CD4-positive, CD25-positive, alpha-beta regulatory T cell (primary cell): Measurements from ENCODE around the gene FCHSD2. TPM values are rescaled to one million over a fixed set of nuclear protein-coding genes. Genes with fewer than 3 reads are reported as not detected.

ENCODE experiments used
- ATAC-seq, 2 donors: fragments of 150-1000 bp; cut with Tn5 transposase; one replicate each; pipeline ENCODE4 v1.10.0; 2021; ENCODE audit warnings: low read depth in 2 of 2, moderate number of reproducible peaks in 2 of 2, moderate library complexity in 1 of 2
- DNase-seq, 3 donors: peaks; one replicate each; pipeline versions ENCODE4 v3.0.0 to v3.0.0-alpha.2; 2012 to 2022; ENCODE audit warnings: mixed read lengths in 1 of 3
- H3K27ac ChIP-seq: one replicate; pipeline ENCODE4 v1.7.0; 2013; ENCODE audit warnings: mild to moderate bottlenecking, low read length; ENCODE audit not compliant: insufficient read depth, poor library complexity, severe bottlenecking
- H3K27me3 ChIP-seq: one replicate; pipeline ENCODE4 v1.7.0; 2013; ENCODE audit warnings: low read length; ENCODE audit not compliant: control insufficient read depth, insufficient read depth
- H3K36me3 ChIP-seq: one replicate; pipeline ENCODE4 v1.7.0; 2013; ENCODE audit warnings: mild to moderate bottlenecking, low read length, moderate library complexity; ENCODE audit not compliant: control insufficient read depth, insufficient read depth
- H3K4me1 ChIP-seq: 2 replicates; pipeline ENCODE4 v1.7.0; 2013; ENCODE audit warnings: mild to moderate bottlenecking, low read length; ENCODE audit not compliant: insufficient read depth, control insufficient read depth, poor library complexity, severe bottlenecking
- H3K4me3 ChIP-seq: one replicate; pipeline ENCODE4 v1.7.0; 2013; ENCODE audit warnings: low read depth, mild to moderate bottlenecking, low read length, moderate library complexity
- H3K9me3 ChIP-seq, 2 experiments: 1 replicate in 1 of 2; 2 replicates in 1 of 2; pipeline ENCODE4 v1.7.0; 2013; ENCODE audit warnings: low read length in 2 of 2, mild to moderate bottlenecking in 1 of 2, moderate library complexity in 1 of 2; ENCODE audit not compliant: control insufficient read depth in 2 of 2
- H3K27ac Mint-ChIP-seq, 3 donors: one replicate each; pipeline ENCODE4 v1.8.0; 2020 to 2022; ENCODE audit warnings: mild to moderate bottlenecking in 3 of 3, mixed read lengths in 3 of 3, moderate library complexity in 2 of 3
- H3K27me3 Mint-ChIP-seq: one replicate; pipeline ENCODE4 v1.8.0; 2022; ENCODE audit warnings: mild to moderate bottlenecking, mixed read lengths
- H3K36me3 Mint-ChIP-seq: one replicate; pipeline ENCODE4 v1.8.0; 2020; ENCODE audit warnings: mixed read lengths
- H3K4me1 Mint-ChIP-seq, 4 donors: one replicate each; pipeline ENCODE4 v1.8.0; 2020 to 2022; ENCODE audit warnings: mixed read lengths in 4 of 4, mild to moderate bottlenecking in 1 of 4
- H3K4me3 Mint-ChIP-seq, 4 donors: one replicate each; pipeline ENCODE4 v1.8.0; 2020 to 2022; ENCODE audit warnings: mild to moderate bottlenecking in 4 of 4, mixed read lengths in 4 of 4, moderate library complexity in 3 of 4
- H3K9me3 Mint-ChIP-seq, 7 donors: one replicate each; pipeline ENCODE4 v1.8.0; 2020 to 2022; ENCODE audit warnings: mixed read lengths in 7 of 7, mild to moderate bottlenecking in 3 of 7, moderate library complexity in 2 of 7
- polyA plus RNA-seq, 4 donors: library from polyadenylated mRNA; unstranded; fragments of 300-500 nt; fragmentation: Illumina TruSeq; gene quantifications; one replicate each; pipeline ENCODE4 v1.2.3, GENCODE V29; 2021
- total RNA-seq: library from RNA; stranded (reverse); gene quantifications from one replicate; pipeline ENCODE4 v1.2.3, GENCODE V29; 2022

The FCHSD2 gene
- total and polyA plus RNA-seq, 5 donors from 2014 or later: 13.5 to 56.6 (median 19.6) TPM

DNA sequence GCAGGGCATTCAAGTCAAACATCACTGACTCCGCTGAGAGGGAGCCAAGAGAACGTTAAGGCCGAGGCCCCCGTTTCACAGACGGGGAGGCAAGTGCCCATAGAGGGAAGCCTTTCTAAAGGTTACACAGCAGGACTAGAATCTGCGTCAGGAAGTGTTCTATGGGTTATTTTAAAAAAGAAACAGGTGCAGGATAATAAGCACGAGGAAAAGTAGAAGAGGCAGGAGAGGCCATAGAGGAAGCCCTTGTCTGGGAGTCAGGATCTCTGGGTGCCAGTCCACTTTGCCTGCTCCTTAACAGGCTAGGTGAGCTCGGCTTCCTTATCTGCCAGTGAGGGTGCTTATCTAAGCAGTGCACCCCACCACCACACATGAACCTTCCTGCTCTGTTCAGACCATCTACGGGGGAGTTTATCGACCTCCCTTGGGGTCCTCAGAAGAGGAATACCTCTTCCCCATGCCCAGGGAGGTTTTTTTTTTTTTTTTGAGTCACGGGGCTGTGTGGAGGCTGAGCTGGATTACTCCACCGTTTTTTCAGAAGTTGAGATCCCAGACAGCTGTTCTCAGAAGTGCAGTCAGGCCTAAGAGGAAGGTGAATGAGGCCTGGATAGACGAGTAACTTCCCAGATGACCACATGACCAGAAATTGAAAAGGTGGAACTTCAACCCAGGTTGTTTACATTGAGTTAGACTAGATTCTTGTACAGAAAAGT lies 1.2 kb upstream of the FCHSD2 start:
- Histone ChIP-seq H3K27me3 (no peaks in the 10 kb centered on the region), H3K27ac (peak overlapping the region; percentile 96), H3K4me1 (peaks cover 38% of the 10 kb centered on the region), H3K9me3 (no peaks in the 10 kb centered on the region), H3K36me3 (no peaks in the 10 kb centered on the region), H3K4me3 (peak overlapping the region; percentile 80)
- peak overlapping the region; percentile 89 to 98 (median 95) for H3K4me3 Mint-ChIP-seq
- peaks cover 8% of the 10 kb centered on the region for H3K27me3 Mint-ChIP-seq
- no peak for DNase-seq
- H3K9me3 Mint-ChIP-seq: peaks cover 0 to 4% (median 0%) of the 10 kb centered on the region in 7 donors
- no peak for ATAC-seq
- no peaks in the 10 kb centered on the region for H3K36me3 Mint-ChIP-seq
- peaks cover 17 to 50% (median 36%) of the 10 kb centered on the region in 4 donors for H3K4me1 Mint-ChIP-seq
- H3K27ac Mint-ChIP-seq: peak overlapping the region; percentile 91 to 99 (median 98)

DNA sequence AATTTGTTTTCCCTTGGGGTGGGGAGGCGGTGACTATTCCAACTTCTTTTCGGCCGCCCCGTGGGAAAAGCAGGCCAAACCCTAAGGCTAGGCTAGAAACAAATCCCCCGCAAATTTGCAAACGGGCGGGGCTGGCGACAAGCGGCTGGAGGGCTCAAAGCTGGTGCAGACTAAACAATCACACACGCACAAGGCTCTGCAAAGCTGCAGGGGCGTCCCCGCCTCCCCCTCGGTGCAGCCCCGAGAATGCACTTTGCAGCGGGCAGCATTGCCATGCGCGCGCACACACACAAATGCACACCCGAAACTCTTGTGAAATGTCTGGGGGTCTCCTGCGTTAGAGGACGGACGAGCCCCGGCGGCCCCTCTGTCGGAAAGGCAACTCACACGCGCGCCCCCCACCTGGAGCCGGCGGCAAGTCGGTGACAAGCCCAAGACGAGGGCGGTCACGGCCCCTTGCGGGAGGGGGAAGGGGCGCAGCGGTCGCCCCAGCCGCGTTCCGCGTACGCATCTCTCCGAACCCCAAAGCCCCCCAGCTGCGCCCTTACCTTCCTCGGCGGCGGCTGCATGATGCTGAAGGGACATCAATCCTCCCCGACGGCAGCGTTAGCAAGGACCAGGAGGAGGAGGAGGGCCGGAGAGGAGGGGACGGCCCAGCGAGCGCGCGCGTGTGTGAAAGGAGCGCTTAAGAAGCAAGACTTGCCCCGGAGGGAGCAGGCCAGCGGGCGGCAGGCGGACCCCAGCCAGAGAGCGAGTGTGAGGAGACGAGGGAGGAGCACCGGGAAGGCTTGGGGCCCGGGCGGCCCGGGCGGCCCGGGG lies 600 bp downstream of the FCHSD2 start:
- H3K4me1 Mint-ChIP-seq: peaks cover 28 to 58% (median 47%) of the 10 kb centered on the region in 4 donors
- peak overlapping the region; percentile 89 to 96 (median 94) for H3K27ac Mint-ChIP-seq
- peaks cover 50% of the 10 kb centered on the region for H3K4me1 ChIP-seq
- H3K36me3 ChIP-seq: peaks cover 4% of the 10 kb centered on the region
- no peaks in the 10 kb centered on the region for H3K36me3 Mint-ChIP-seq
- H3K27ac ChIP-seq: peak overlapping the region; percentile 96
- H3K4me3 ChIP-seq: peak overlapping the region; percentile 92
- H3K9me3 Mint-ChIP-seq: peaks cover 0 to 4% (median 0%) of the 10 kb centered on the region in 7 donors
- H3K9me3 ChIP-seq: no peaks in the 10 kb centered on the region
- DNase-seq (peak; percentile 46 to 70 (median 66)), ATAC-seq (peak in 1 of 2 donors; percentile 23)
- peaks cover 8% of the 10 kb centered on the region for H3K27me3 Mint-ChIP-seq
- H3K4me3 Mint-ChIP-seq: peak overlapping the region; percentile 93 to 98 (median 96)
- no peaks in the 10 kb centered on the region for H3K27me3 ChIP-seq

DNA sequence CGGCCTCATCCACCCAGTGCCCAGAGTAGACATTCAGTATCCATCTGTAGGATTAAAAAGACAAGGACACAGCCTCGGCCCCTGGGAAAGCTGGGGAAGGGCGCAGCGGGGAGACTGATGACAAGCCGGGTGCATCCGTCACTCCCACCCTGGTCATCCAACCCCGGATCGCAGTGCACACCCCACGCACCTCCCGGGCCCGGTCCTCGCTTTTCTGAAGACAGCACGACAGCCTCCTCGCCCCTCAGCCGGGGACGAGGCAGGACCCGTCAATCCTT lies 1.1 kb downstream of the FCHSD2 start:
- Histone ChIP-seq H3K27me3 (no peaks in the 10 kb centered on the region), H3K9me3 (no peaks in the 10 kb centered on the region), H3K36me3 (peaks cover 4% of the 10 kb centered on the region), H3K4me3 (peak overlapping the region; percentile 92), H3K27ac (peak overlapping the region; percentile 96), H3K4me1 (peaks cover 50% of the 10 kb centered on the region)
- Mint-ChIP-seq H3K4me1 (peaks cover 28 to 60% (median 47%) of the 10 kb centered on the region in 4 donors), H3K36me3 (no peaks in the 10 kb centered on the region), H3K4me3 (peak overlapping the region; percentile 93 to 98 (median 96)), H3K27ac (peak overlapping the region; percentile 89 to 96 (median 94)), H3K9me3 (peaks cover 0 to 4% (median 0%) of the 10 kb centered on the region in 7 donors), H3K27me3 (peaks cover 8% of the 10 kb centered on the region)
- DNase-seq (peak in 1 of 3 donors; percentile 39), ATAC-seq (no peak)

DNA sequence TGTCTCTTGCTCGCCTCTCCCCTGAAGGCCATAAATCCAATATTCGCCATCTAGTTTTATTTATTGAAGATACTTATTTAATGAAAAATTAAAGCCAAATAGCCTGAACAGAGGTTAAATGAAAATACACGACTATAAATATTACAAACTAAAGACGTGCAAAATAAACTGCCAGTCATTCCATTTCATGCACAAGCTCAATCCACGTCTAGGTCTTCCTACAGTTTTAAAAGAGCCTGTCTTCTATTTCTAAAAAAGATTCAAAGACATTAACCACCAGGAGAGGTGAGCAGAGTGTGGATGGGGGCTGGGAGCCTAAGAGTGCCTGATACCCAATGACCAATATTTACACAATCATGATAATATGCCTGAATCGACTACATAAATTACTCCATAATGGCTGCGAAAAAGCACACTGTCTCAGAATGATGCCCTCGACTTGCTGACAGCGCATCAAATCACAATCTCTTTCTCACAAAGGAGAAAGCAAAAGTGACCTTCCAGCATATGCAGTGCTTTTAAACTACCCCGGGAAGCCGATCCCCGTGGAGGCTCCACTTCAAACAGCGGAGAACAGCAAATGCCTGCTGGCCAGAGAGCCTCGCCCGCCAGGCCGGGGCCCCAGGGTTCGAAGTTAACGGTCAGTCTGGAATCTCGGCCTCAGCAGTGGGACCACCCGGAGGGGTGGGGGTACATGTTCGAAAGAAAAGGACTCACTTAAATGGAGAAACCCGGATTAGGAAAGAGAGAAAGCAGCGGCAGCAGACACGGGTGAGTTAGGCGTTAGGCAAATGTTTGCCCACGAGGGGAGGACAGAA lies 1.7 kb downstream of the FCHSD2 start:
- Histone ChIP-seq H3K27ac (peak overlapping the region; percentile 96), H3K27me3 (no peaks in the 10 kb centered on the region), H3K4me1 (peaks cover 54% of the 10 kb centered on the region), H3K36me3 (peaks cover 4% of the 10 kb centered on the region), H3K9me3 (no peaks in the 10 kb centered on the region), H3K4me3 (peak overlapping the region; percentile 92)
- H3K4me1 Mint-ChIP-seq: peaks cover 28 to 64% (median 52%) of the 10 kb centered on the region in 4 donors
- ATAC-seq: no peak
- H3K36me3 Mint-ChIP-seq: no peaks in the 10 kb centered on the region
- peak overlapping the region; percentile 93 to 98 (median 96) for H3K4me3 Mint-ChIP-seq
- H3K27me3 Mint-ChIP-seq: peaks cover 8% of the 10 kb centered on the region
- peaks cover 0 to 4% (median 0%) of the 10 kb centered on the region in 7 donors for H3K9me3 Mint-ChIP-seq
- H3K27ac Mint-ChIP-seq: peak overlapping the region; percentile 87 to 96 (median 94)
- DNase-seq: peak in 2 of 3 donors; percentile 18 to 53

DNA sequence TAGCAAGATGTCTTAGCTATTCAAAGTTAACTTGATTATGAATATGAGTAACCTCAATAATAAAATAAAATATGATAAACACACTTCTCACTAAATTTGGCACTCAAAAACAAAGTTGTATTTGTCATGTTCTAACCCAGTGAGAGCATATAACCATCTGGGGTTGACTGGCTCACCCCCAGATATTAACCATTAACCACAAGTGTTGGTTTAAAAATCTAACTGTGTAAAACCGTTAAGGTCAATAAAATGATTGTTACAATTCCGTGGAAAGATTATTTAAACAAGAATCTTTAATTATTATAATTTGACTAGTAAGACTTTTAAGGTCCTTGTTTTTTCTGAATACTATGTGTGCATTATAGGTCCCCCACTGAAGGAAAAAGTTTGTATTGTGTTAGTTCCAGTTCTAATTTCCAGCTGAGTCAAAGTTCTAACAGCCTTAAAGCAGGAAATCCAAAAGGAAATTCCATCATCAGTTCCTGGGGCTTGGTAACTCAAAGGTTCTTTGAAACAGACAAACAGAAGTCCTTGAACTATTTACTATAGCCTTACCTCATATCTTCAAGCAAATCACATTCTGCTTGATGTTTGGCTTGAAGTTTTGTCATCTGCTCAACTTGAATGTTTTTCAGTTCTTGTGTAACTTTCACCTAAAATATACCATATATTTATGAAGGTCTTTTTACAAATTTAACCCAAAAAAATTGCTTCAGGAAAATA lies 2.5 kb downstream of the FCHSD2 start:
- Histone ChIP-seq H3K4me3 (peak overlapping the region; percentile 92), H3K27ac (peak overlapping the region; percentile 96), H3K9me3 (no peaks in the 10 kb centered on the region), H3K27me3 (no peaks in the 10 kb centered on the region), H3K36me3 (peaks cover 5% of the 10 kb centered on the region), H3K4me1 (peaks cover 57% of the 10 kb centered on the region)
- peak overlapping the region; percentile 93 to 98 (median 96) for H3K4me3 Mint-ChIP-seq
- no peak for ATAC-seq
- peaks cover 28 to 69% (median 53%) of the 10 kb centered on the region in 4 donors for H3K4me1 Mint-ChIP-seq
- no peaks in the 10 kb centered on the region for H3K36me3 Mint-ChIP-seq
- H3K27ac Mint-ChIP-seq: peak overlapping the region in 2 of 3 donors; percentile 4 to 94
- H3K9me3 Mint-ChIP-seq: peaks cover 0 to 4% (median 0%) of the 10 kb centered on the region in 7 donors
- H3K27me3 Mint-ChIP-seq: peaks cover 8% of the 10 kb centered on the region
- no peak for DNase-seq

DNA sequence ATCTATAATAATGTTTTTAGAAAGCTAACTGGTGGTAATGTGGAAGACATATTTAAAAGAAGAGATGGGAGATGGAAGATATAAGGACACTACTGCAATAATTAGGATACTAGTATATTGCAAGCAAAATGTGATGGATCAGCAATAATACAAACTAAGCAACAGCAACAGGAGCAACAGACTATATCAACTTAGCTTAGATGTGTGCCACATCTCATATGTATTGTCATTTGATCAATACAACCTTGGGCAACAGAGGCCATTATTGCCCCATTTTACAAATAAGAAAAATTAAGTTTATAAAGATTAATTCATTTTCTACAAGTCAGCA lies 4.2 kb downstream of the FCHSD2 start:
- Histone ChIP-seq H3K9me3 (no peaks in the 10 kb centered on the region), H3K36me3 (peaks cover 13% of the 10 kb centered on the region), H3K4me3 (peak overlapping the region; percentile 30), H3K4me1 (peaks cover 48% of the 10 kb centered on the region), H3K27me3 (no peaks in the 10 kb centered on the region), H3K27ac (no peak overlapping the region)
- Mint-ChIP-seq H3K9me3 (peaks cover 0 to 2% (median 0%) of the 10 kb centered on the region in 7 donors), H3K4me3 (peak overlapping the region in 3 of 4 donors; percentile 9 to 57 (median 26)), H3K36me3 (peaks cover 14% of the 10 kb centered on the region), H3K4me1 (peaks cover 23 to 67% (median 50%) of the 10 kb centered on the region in 4 donors), H3K27me3 (peaks cover 7% of the 10 kb centered on the region), H3K27ac (peak overlapping the region in 2 of 3 donors; percentile 0 to 15)
- ATAC-seq (no peak), DNase-seq (no peak)
